ENCODE results near the gene FBXO10. TPM values are rescaled to one million over a fixed set of nuclear protein-coding genes. Genes with fewer than 3 reads are reported as not detected.

Gene FBXO10
- total RNA-seq, 1 donor from 2014 or later, result 22.0 TPM

- H3K4me3 Mint-ChIP-seq (ENCODE audit: low read depth), result no peak overlapping the region
- H3K36me3 Mint-ChIP-seq (ENCODE audit: insufficient read depth), result peaks cover 18% of the 10 kb centered on the region
- H3K4me1 Mint-ChIP-seq (ENCODE audit: low read depth), result no peaks in the 10 kb centered on the region
- H3K27me3 Mint-ChIP-seq, result no peaks in the 10 kb centered on the region
- no peak overlapping the region for H3K27ac Mint-ChIP-seq
- DNase-seq (ENCODE audit: low spot score, unreplicated experiment), result no peak
- no peaks in the 10 kb centered on the region for H3K9me3 Mint-ChIP-seq (ENCODE audit: low read depth)
- no peak for TF ChIP-seq CTCF (IDR thresholded peaks at IDR 0.05; ENCODE audit: unreplicated experiment)
Observed at GRCh38 chr9:37501957-37502596, 74.1 kb downstream of the FBXO10 start.

GRCh38 chr9:37499297-37499696, 76.9 kb downstream of the FBXO10 start:
- Mint-ChIP-seq H3K36me3 (ENCODE audit: insufficient read depth) (peaks cover 26% of the 10 kb centered on the region), H3K9me3 (ENCODE audit: low read depth) (no peaks in the 10 kb centered on the region)

GRCh38 chr9:37498457-37498856, 77.7 kb downstream of the FBXO10 start:
- TF ChIP-seq CTCF (IDR thresholded peaks at IDR 0.05; ENCODE audit: unreplicated experiment), result no peak
- Mint-ChIP-seq H3K36me3 (ENCODE audit: insufficient read depth) (peaks cover 26% of the 10 kb centered on the region), H3K4me1 (ENCODE audit: low read depth) (no peaks in the 10 kb centered on the region), H3K27me3 (no peaks in the 10 kb centered on the region), H3K4me3 (ENCODE audit: low read depth) (no peak overlapping the region), H3K9me3 (ENCODE audit: low read depth) (no peaks in the 10 kb centered on the region), H3K27ac (no peak overlapping the region)
- no peak for DNase-seq (ENCODE audit: low spot score, unreplicated experiment)

More at GRCh38 chr9:37499297-37499696, 76.9 kb downstream of the FBXO10 start:
- Mint-ChIP-seq H3K27me3 (no peaks in the 10 kb centered on the region), H3K4me3 (ENCODE audit: low read depth) (no peak overlapping the region), H3K27ac (no peak overlapping the region), H3K4me1 (ENCODE audit: low read depth) (no peaks in the 10 kb centered on the region)
- TF ChIP-seq CTCF (IDR thresholded peaks at IDR 0.05; ENCODE audit: unreplicated experiment), result no peak
- DNase-seq (ENCODE audit: low spot score, unreplicated experiment), result no peak

- no peaks in the 10 kb centered on the region for H3K27me3 Mint-ChIP-seq
- no peaks in the 10 kb centered on the region for H3K9me3 Mint-ChIP-seq (ENCODE audit: low read depth)
- H3K4me1 Mint-ChIP-seq (ENCODE audit: low read depth), result no peaks in the 10 kb centered on the region
- H3K4me3 Mint-ChIP-seq (ENCODE audit: low read depth), result no peak overlapping the region
- TF ChIP-seq CTCF (IDR thresholded peaks at IDR 0.05; ENCODE audit: unreplicated experiment), result no peak
- H3K27ac Mint-ChIP-seq, result no peak overlapping the region
- H3K36me3 Mint-ChIP-seq (ENCODE audit: insufficient read depth), result peaks cover 23% of the 10 kb centered on the region
- DNase-seq (ENCODE audit: low spot score, unreplicated experiment), result no peak
Observed at GRCh38 chr9:37497320-37497719, 78.9 kb downstream of the FBXO10 start.

- no peak overlapping the region for H3K4me3 Mint-ChIP-seq (ENCODE audit: low read depth)
- H3K9me3 Mint-ChIP-seq (ENCODE audit: low read depth), result no peaks in the 10 kb centered on the region
- no peak for TF ChIP-seq CTCF (IDR thresholded peaks at IDR 0.05; ENCODE audit: unreplicated experiment)
- H3K4me1 Mint-ChIP-seq (ENCODE audit: low read depth), result no peaks in the 10 kb centered on the region
- peaks cover 15% of the 10 kb centered on the region for H3K36me3 Mint-ChIP-seq (ENCODE audit: insufficient read depth)
- no peaks in the 10 kb centered on the region for H3K27me3 Mint-ChIP-seq
- no peak for DNase-seq (ENCODE audit: low spot score, unreplicated experiment)
- no peak overlapping the region for H3K27ac Mint-ChIP-seq
Observed at GRCh38 chr9:37496020-37496419, 80.2 kb downstream of the FBXO10 start.

Data from progenitor cell of endocrine pancreas (in vitro differentiated cells).